ENCODE measurements around the gene DTNB. TPM values are rescaled to one million over a fixed set of nuclear protein-coding genes. Genes with fewer than 3 reads are reported as not detected.

The DTNB gene
- total and polyA plus RNA-seq, 2 donors (not counting 1 experiment from before 2014, with no cell fraction given): 25.7 to 37.3 TPM

- CTCF ChIA-PET: interaction anchor here (0.9 to 1.0 kb wide), 2 partner anchors 21 to 544 kb away, joined by 3 read pairs; no protein-coding TSS in a partner anchor
- H3K4me2 ChIP-seq (replicated peaks; ENCODE audit: low read depth, low read length, poor library complexity, severe bottlenecking): no peak overlapping the region
- Mint-ChIP-seq H3K27ac (no peak overlapping the region), H3K4me1 (peaks cover 4% of the 10 kb centered on the region), H3K27me3 (peaks cover 3% of the 10 kb centered on the region), H3K9me3 (ENCODE audit: insufficient read depth) (no peaks in the 10 kb centered on the region), H3K4me3 (no peak overlapping the region)
- no peak overlapping the region for H3K9ac ChIP-seq (ENCODE audit: low read length)
- H3K9me3 ChIP-seq (ENCODE audit: control extremely low read depth in 1 of 3, control insufficient read depth in 2 of 3, insufficient read depth in 1 of 3, low read length in 2 of 3): no peaks in the 10 kb centered on the region
- DNase-seq (no peak), ATAC-seq (ENCODE audit: low read depth) (no peak)
- POLR2A ChIA-PET: no interaction called here
- H3K27me3 ChIP-seq (replicated peaks in 1 of 4; ENCODE audit: control extremely low read depth in 1 of 4, control insufficient read depth in 3 of 4, insufficient read depth in 4 of 4, low read length in 3 of 4): peaks cover 0 to 2% (median 0%) of the 10 kb centered on the region in 4 experiments
- no peaks in the 10 kb centered on the region for H3K36me3 ChIP-seq (replicated peaks in 1 of 2; ENCODE audit: control extremely low read depth in 1 of 2, control insufficient read depth in 1 of 2, extremely low read depth in 1 of 2, insufficient read depth in 2 of 2, low read length in 1 of 2)
- H3K27ac ChIP-seq (ENCODE audit: low read length in 2 of 2): no peak overlapping the region
- no peaks in the 10 kb centered on the region for H3K79me2 ChIP-seq (ENCODE audit: control insufficient read depth, insufficient read depth, low read length)
- WGBS (ENCODE audit: insufficient coverage): 100% methylated on average over 1 of the region's 4 CpGs
- no peak overlapping the region for H3K4me3 ChIP-seq (ENCODE audit: control extremely low read depth in 1 of 5, extremely low read depth in 1 of 5, insufficient read depth in 1 of 5, low read depth in 2 of 5, low read length in 4 of 5)
- H4K20me1 ChIP-seq (ENCODE audit: control insufficient read depth, insufficient read depth, low read length, poor library complexity, severe bottlenecking): no peaks in the 10 kb centered on the region
- TF ChIP-seq EZH2 (IDR thresholded peaks at IDR 0.05; ENCODE audit: borderline replicate concordance, insufficient read depth, low read depth, low read length, poor library complexity, severe bottlenecking) (no peak), CTCF (IDR thresholded peaks at IDR 0.05) (no peak)
- intact Hi-C loops (cut with micrococcal nuclease): loop anchor here (10.0 kb wide), 1 partner anchor 703 kb away; the partner anchor contains the start of gene DNAJC27
- H2AFZ ChIP-seq (ENCODE audit: insufficient read depth, low read depth, low read length, poor library complexity, severe bottlenecking): no peak overlapping the region
- peaks cover 0 to 3% of the 10 kb centered on the region in 2 donors for H3K4me1 ChIP-seq (ENCODE audit: control insufficient read depth in 2 of 2, insufficient read depth in 2 of 2, low read length in 2 of 2)
Measured at GRCh38 chr2:25677877-25678276, 4.5 kb upstream of the DTNB start.

- CTCF ChIA-PET: interaction anchor here (0.9 to 4.5 kb wide), 4 partner anchors 9 to 111 kb away, joined by 3 to 17 read pairs (median 8); no protein-coding TSS in a partner anchor
- peaks cover 8 to 16% of the 10 kb centered on the region in 2 donors for H3K4me1 ChIP-seq (ENCODE audit: control insufficient read depth in 2 of 2, insufficient read depth in 2 of 2, low read length in 2 of 2)
- WGBS (ENCODE audit: insufficient coverage): 7% methylated on average over 9 of the region's 10 CpGs
Measured at GRCh38 chr2:25674077-25674362, 643 bp upstream of the DTNB start.

More at GRCh38 chr2:25674077-25674362, 643 bp upstream of the DTNB start:
- no peak for DNase-seq
- ATAC-seq (ENCODE audit: low read depth): no peak
- H3K9me3 ChIP-seq (ENCODE audit: control extremely low read depth in 1 of 3, control insufficient read depth in 2 of 3, insufficient read depth in 1 of 3, low read length in 2 of 3): no peaks in the 10 kb centered on the region
- H3K27ac Mint-ChIP-seq: peak overlapping the region; percentile 91
- peak overlapping the region; percentile 91 for H3K4me2 ChIP-seq (replicated peaks; ENCODE audit: low read depth, low read length, poor library complexity, severe bottlenecking)
- H3K9me3 Mint-ChIP-seq (ENCODE audit: insufficient read depth): no peaks in the 10 kb centered on the region
- H2AFZ ChIP-seq (ENCODE audit: insufficient read depth, low read depth, low read length, poor library complexity, severe bottlenecking): peak overlapping the region; percentile 96
- no peak overlapping the region for H3K27ac ChIP-seq (ENCODE audit: low read length in 2 of 2)
- H3K79me2 ChIP-seq (ENCODE audit: control insufficient read depth, insufficient read depth, low read length): peaks cover 22% of the 10 kb centered on the region
- H3K27me3 ChIP-seq (replicated peaks in 1 of 4; ENCODE audit: control extremely low read depth in 1 of 4, control insufficient read depth in 3 of 4, insufficient read depth in 4 of 4, low read length in 3 of 4): peaks cover 0 to 2% (median 0%) of the 10 kb centered on the region in 4 experiments
- H3K4me1 Mint-ChIP-seq: peaks cover 16% of the 10 kb centered on the region
- H3K4me3 Mint-ChIP-seq: peak overlapping the region; percentile 94
- TF ChIP-seq CTCF (IDR thresholded peaks at IDR 0.05): no peak
- POLR2A ChIA-PET: interaction anchor here (0.6 to 0.7 kb wide), 2 partner anchors 32 to 626 kb away, joined by 3 to 6 read pairs; no protein-coding TSS in a partner anchor
- H3K4me3 ChIP-seq (ENCODE audit: control extremely low read depth in 1 of 5, extremely low read depth in 1 of 5, insufficient read depth in 1 of 5, low read depth in 2 of 5, low read length in 4 of 5): peak overlapping the region; percentile 47 to 85 (median 82)
- H4K20me1 ChIP-seq (ENCODE audit: control insufficient read depth, insufficient read depth, low read length, poor library complexity, severe bottlenecking): peaks cover 25% of the 10 kb centered on the region
- peak overlapping the region; percentile 79 for H3K9ac ChIP-seq (ENCODE audit: low read length)
- intact Hi-C loops (cut with micrococcal nuclease): loop anchor here (5.0 to 10.0 kb wide), 7 partner anchors 312 to 1747 kb away; partner anchors contain the start of genes ATAD2B, DNAJC27, EFR3B and NCOA1
- H3K36me3 ChIP-seq (replicated peaks in 1 of 2; ENCODE audit: control extremely low read depth in 1 of 2, control insufficient read depth in 1 of 2, extremely low read depth in 1 of 2, insufficient read depth in 2 of 2, low read length in 1 of 2): no peaks in the 10 kb centered on the region
- no peaks in the 10 kb centered on the region for H3K27me3 Mint-ChIP-seq

Data from B cell (primary cell).